SH-SY5Y (cell line): ENCODE measurements around the gene KLHL26.

Experiments used
- GATA2 ChIP-seq: IDR thresholded peaks from 2 replicates; pipeline ENCODE4 v1.6.1; 2011; ENCODE audit warnings: mild to moderate bottlenecking, low read depth, low read length
- GATA3 ChIP-seq: IDR thresholded peaks from 2 replicates; pipeline ENCODE4 v1.6.1; 2011; ENCODE audit warnings: low read depth, mild to moderate bottlenecking, low read length, moderate library complexity

DNA sequence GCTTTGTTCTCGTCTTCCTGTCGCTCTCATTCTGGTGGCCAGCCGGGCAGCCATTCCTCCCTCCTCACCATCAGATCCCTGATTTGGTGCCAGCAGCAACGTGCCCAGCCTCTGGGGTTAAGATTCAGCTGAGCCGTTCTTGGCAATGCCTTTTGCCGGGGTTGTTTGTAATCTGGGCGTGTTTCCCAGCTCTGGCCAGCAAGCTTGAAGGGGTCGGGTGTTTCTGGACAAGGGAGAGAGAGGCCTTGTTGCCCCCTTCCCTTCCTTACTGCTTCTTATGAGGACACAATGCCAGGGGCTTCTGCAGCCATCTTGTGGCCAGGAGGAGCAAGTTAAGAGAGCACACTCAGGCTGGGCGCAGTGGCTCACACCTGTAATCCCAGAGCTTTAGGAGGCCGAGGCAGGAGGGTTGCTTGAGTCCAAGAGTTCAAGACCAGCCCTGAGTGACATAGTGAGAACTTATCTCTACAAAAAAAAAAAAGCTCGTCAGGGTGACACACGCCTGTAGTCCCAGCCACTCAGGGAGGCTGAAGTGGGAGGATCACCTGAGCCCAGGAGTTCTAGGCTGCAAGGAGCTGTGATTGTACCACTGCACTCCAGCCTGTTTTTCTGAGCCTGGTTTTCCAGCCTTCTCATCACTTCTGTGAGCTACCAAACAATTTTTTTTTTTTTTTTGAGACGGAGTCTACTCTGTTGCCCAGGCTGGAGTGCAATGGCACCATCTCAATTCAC, 35.9 kb downstream of the KLHL26 start:
- TF ChIP-seq GATA2 = no peak
- TF ChIP-seq GATA3 = no peak
